Stimulated activated CD8-positive, alpha-beta memory T cell treated with anti-CD3 and anti-CD28 coated beads, Interleukin-4, amount 100 ng/mL, for 24 hours (primary cell): ENCODE results near the gene SRGAP3.

Source experiments
- DNase-seq: peaks from one replicate; pipeline ENCODE4 v3.0.0-alpha.2; 2020; ENCODE audit warnings: low read depth

SRGAP3 gene

GRCh38 chr3:8985876-8986275 lies 263.6 kb downstream of the SRGAP3 start:
- DNase-seq: no peak

GRCh38 chr3:8985411-8985831 lies 264.0 kb downstream of the SRGAP3 start:
- DNase-seq: no peak

GRCh38 chr3:8984526-8984925 lies 264.9 kb downstream of the SRGAP3 start:
- DNase-seq: no peak

GRCh38 chr3:8984081-8984480 lies 265.4 kb downstream of the SRGAP3 start:
- no peak for DNase-seq

- DNase-seq: no peak
Measured at GRCh38 chr3:8983591-8983990, 265.9 kb downstream of the SRGAP3 start.

GRCh38 chr3:8983026-8983425 lies 266.4 kb downstream of the SRGAP3 start:
- DNase-seq: no peak

- no peak for DNase-seq
Measured at GRCh38 chr3:8982509-8982908, 266.9 kb downstream of the SRGAP3 start.

- no peak for DNase-seq
Measured at GRCh38 chr3:8981700-8982099, 267.7 kb downstream of the SRGAP3 start.

- no peak for DNase-seq
Measured at GRCh38 chr3:8981296-8981695, 268.1 kb downstream of the SRGAP3 start.

GRCh38 chr3:8980756-8981257 lies 268.6 kb downstream of the SRGAP3 start:
- DNase-seq: no peak

GRCh38 chr3:8979262-8979661 lies 270.2 kb downstream of the SRGAP3 start:
- DNase-seq: no peak

GRCh38 chr3:8978551-8978950 lies 270.9 kb downstream of the SRGAP3 start:
- DNase-seq: no peak

GRCh38 chr3:8976540-8977182 lies 272.8 kb downstream of the SRGAP3 start:
- no peak for DNase-seq

GRCh38 chr3:8975081-8976020 lies 274.1 kb downstream of the SRGAP3 start:
- DNase-seq: no peak

- DNase-seq: no peak
Measured at GRCh38 chr3:8974458-8974857, 275.0 kb downstream of the SRGAP3 start.

GRCh38 chr3:8972639-8973038 lies 276.8 kb downstream of the SRGAP3 start:
- DNase-seq: no peak

- DNase-seq: peak; percentile 42
Measured at GRCh38 chr3:8970971-8971589, 278.4 kb downstream of the SRGAP3 start.

GRCh38 chr3:8969241-8969640 lies 280.2 kb downstream of the SRGAP3 start:
- DNase-seq: no peak

GRCh38 chr3:8968375-8968882 lies 281.0 kb downstream of the SRGAP3 start:
- no peak for DNase-seq

GRCh38 chr3:8967553-8967952 lies 281.9 kb downstream of the SRGAP3 start:
- DNase-seq: no peak

- DNase-seq: no peak
Measured at GRCh38 chr3:8966820-8967348, 282.6 kb downstream of the SRGAP3 start.

GRCh38 chr3:8966150-8966819 lies 283.2 kb downstream of the SRGAP3 start:
- DNase-seq: no peak
